ENCODE data around the gene SNX18.

Gene SNX18

GRCh38 chr5:54521856-54522479, 4.4 kb downstream of the SNX18 start:
- Histone ChIP-seq H3K27me3 (ENCODE audit: control insufficient read depth, low read length) (no peaks in the 10 kb centered on the region), H3F3A (ENCODE audit: control insufficient read depth, insufficient read depth) (no peaks in the 10 kb centered on the region), H3K4me2 (ENCODE audit: low read length) (no peak overlapping the region), H3K9me3 (ENCODE audit: control insufficient read depth, insufficient read depth, low read length) (no peaks in the 10 kb centered on the region), H3K27ac (ENCODE audit: low read depth, low read length) (no peak overlapping the region), H3K9me2 (replicated peaks; ENCODE audit: control insufficient read depth, low read length) (no peaks in the 10 kb centered on the region), H3K4me1 (ENCODE audit: control insufficient read depth, low read length) (peaks cover 25% of the 10 kb centered on the region), H4K20me1 (ENCODE audit: control insufficient read depth, insufficient read depth, low read depth, low read length) (no peaks in the 10 kb centered on the region), H3K79me2 (ENCODE audit: control insufficient read depth, low read length) (peaks cover 2% of the 10 kb centered on the region), H3K4me3 (ENCODE audit: low read length) (no peak overlapping the region), H3K36me3 (ENCODE audit: control insufficient read depth, low read length) (no peaks in the 10 kb centered on the region)
- TF ChIP-seq, protein P1, sequence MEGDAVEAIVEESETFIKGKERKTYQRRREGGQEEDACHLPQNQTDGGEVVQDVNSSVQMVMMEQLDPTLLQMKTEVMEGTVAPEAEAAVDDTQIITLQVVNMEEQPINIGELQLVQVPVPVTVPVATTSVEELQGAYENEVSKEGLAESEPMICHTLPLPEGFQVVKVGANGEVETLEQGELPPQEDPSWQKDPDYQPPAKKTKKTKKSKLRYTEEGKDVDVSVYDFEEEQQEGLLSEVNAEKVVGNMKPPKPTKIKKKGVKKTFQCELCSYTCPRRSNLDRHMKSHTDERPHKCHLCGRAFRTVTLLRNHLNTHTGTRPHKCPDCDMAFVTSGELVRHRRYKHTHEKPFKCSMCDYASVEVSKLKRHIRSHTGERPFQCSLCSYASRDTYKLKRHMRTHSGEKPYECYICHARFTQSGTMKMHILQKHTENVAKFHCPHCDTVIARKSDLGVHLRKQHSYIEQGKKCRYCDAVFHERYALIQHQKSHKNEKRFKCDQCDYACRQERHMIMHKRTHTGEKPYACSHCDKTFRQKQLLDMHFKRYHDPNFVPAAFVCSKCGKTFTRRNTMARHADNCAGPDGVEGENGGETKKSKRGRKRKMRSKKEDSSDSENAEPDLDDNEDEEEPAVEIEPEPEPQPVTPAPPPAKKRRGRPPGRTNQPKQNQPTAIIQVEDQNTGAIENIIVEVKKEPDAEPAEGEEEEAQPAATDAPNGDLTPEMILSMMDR (IDR thresholded peaks at IDR 0.05; ENCODE audit: low read depth, low read length, poor library complexity, severe bottlenecking) = no peak
- TF ChIP-seq EZH2phosphoT487 (IDR thresholded peaks at IDR 0.05; ENCODE audit: borderline replicate concordance, low read length) = no peak

DNA sequence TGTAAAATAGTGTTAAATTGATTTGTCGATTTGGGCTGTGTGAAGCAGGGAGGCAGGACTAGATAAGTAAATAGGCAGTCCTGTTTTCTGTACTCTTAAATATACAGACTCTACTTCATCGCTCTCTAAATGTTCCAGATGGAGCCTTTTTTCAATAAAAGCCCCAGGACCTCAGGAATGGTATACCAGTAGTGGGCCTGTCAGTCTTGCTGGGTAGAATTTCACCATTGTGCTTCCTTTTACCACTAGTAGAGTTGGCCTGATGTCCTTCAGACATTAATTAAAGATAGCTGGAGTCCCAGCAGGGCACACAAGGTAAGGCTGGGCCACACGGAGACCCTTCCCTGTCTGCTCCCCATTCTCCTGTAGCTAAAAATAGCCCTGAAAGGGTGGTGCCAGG, 6.0 kb downstream of the SNX18 start:
- H3K9me2 ChIP-seq (replicated peaks; ENCODE audit: control insufficient read depth, low read length) = no peaks in the 10 kb centered on the region
- TF ChIP-seq EZH2phosphoT487 (IDR thresholded peaks at IDR 0.05; ENCODE audit: borderline replicate concordance, low read length) = no peak
- TF ChIP-seq, protein P1 (IDR thresholded peaks at IDR 0.05; ENCODE audit: low read depth, low read length, poor library complexity, severe bottlenecking) = no peak
- H3K27ac ChIP-seq (ENCODE audit: low read depth, low read length) = no peak overlapping the region
- no peaks in the 10 kb centered on the region for H3K36me3 ChIP-seq (ENCODE audit: control insufficient read depth, low read length)
- no peaks in the 10 kb centered on the region for H3K9me3 ChIP-seq (ENCODE audit: control insufficient read depth, insufficient read depth, low read length)
- H3F3A ChIP-seq (ENCODE audit: control insufficient read depth, insufficient read depth) = no peaks in the 10 kb centered on the region
- no peaks in the 10 kb centered on the region for H4K20me1 ChIP-seq (ENCODE audit: control insufficient read depth, insufficient read depth, low read depth, low read length)
- H3K4me3 ChIP-seq (ENCODE audit: low read length) = no peak overlapping the region
- H3K27me3 ChIP-seq (ENCODE audit: control insufficient read depth, low read length) = no peaks in the 10 kb centered on the region
- peaks cover 21% of the 10 kb centered on the region for H3K4me1 ChIP-seq (ENCODE audit: control insufficient read depth, low read length)
- H3K4me2 ChIP-seq (ENCODE audit: low read length) = no peak overlapping the region
- H3K79me2 ChIP-seq (ENCODE audit: control insufficient read depth, low read length) = peaks cover under 1% of the 10 kb centered on the region

GRCh38 chr5:54524082-54524481, 6.5 kb downstream of the SNX18 start:
- H3K79me2 ChIP-seq (ENCODE audit: control insufficient read depth, low read length) = no peaks in the 10 kb centered on the region; the same call in 1 of the 2 replicates
- H3K9me2 ChIP-seq (replicated peaks; ENCODE audit: control insufficient read depth, low read length) = no peaks in the 10 kb centered on the region
- H3K4me2 ChIP-seq (ENCODE audit: low read length) = no peak overlapping the region
- no peaks in the 10 kb centered on the region for H3K36me3 ChIP-seq (ENCODE audit: control insufficient read depth, low read length)
- no peaks in the 10 kb centered on the region for H3K27me3 ChIP-seq (ENCODE audit: control insufficient read depth, low read length)
- no peaks in the 10 kb centered on the region for H4K20me1 ChIP-seq (ENCODE audit: control insufficient read depth, insufficient read depth, low read depth, low read length)
- no peaks in the 10 kb centered on the region for H3F3A ChIP-seq (ENCODE audit: control insufficient read depth, insufficient read depth)
- H3K4me3 ChIP-seq (ENCODE audit: low read length) = no peak overlapping the region
- peaks cover 18% of the 10 kb centered on the region for H3K4me1 ChIP-seq (ENCODE audit: control insufficient read depth, low read length)
- no peaks in the 10 kb centered on the region for H3K9me3 ChIP-seq (ENCODE audit: control insufficient read depth, insufficient read depth, low read length)
- TF ChIP-seq, protein P1 (IDR thresholded peaks at IDR 0.05; ENCODE audit: low read depth, low read length, poor library complexity, severe bottlenecking) = no peak
- no peak for TF ChIP-seq EZH2phosphoT487 (IDR thresholded peaks at IDR 0.05; ENCODE audit: borderline replicate concordance, low read length)
- H3K27ac ChIP-seq (ENCODE audit: low read depth, low read length) = no peak overlapping the region

All from DOHH2 (cell line).